HCT116 (cell line): ENCODE measurements around the gene SNCA. TPM values are rescaled to one million over a fixed set of nuclear protein-coding genes. Genes with fewer than 3 reads are reported as not detected.

Experiments
- ATAC-seq: fragments of 200-7000 bp; cut with Tn5 transposase; 2 replicates; pipeline ENCODE4 v1.9.1; 2020; ENCODE audit warnings: mild to moderate bottlenecking, moderate library complexity
- BruUV-seq: library from RNA; stranded (reverse); fragments of 400-500 nt; replicated peaks from 2 replicates; lab custom pipeline; 2021; lab: Mats Ljungman, UMichigan
- CTCF ChIA-PET: fragments of 300-600 bp; sonication (Branson Sonifier 250); formaldehyde crosslinking; loops from one replicate; lab custom pipeline; 2021; ENCODE audit warnings: antibody characterized with exemption; lab: Charles Lee
- POLR2A ChIA-PET: fragments of 300-600, 350-600 bp; sonication (Branson Sonifier 250); formaldehyde crosslinking; loops from one replicate; lab custom pipeline; 2021; ENCODE audit warnings: antibody characterized with exemption; lab: Charles Lee
- RAD21 ChIA-PET, 2 experiments: fragments of 300-600 bp; sonication (Branson Sonifier 250); formaldehyde crosslinking; loops; one replicate each; lab custom pipeline; 2023; ENCODE audit warnings: low total read pairs in 2 of 2; ENCODE audit not compliant: uncharacterized antibody in 2 of 2, unreplicated experiment in 2 of 2, low non-redundant PET in 1 of 2; lab: Charles Lee
- DNase-seq: peaks from one replicate; pipeline ENCODE4 v3.0.0-alpha.2; 2010; ENCODE audit warnings: low read depth, low spot score
- H2AFZ ChIP-seq: fragments of 200-600 bp; shearing (Covaris generic), sonication (generic); 2 replicates; pipeline ENCODE4 v1.6.1; 2017; ENCODE audit warnings: low read depth, mixed run types, mixed read lengths, antibody characterized with exemption, low read length; ENCODE audit not compliant: poor library complexity, severe bottlenecking
- H3K27ac ChIP-seq: 2 replicates; pipeline ENCODE4 v1.5.1; 2012; ENCODE audit warnings: low read depth, low read length
- H3K27me3 ChIP-seq: fragments of 200-600 bp; sonication (generic); 2 replicates; pipeline ENCODE4 v1.6.1; 2016; ENCODE audit warnings: mixed run types, low read length, mixed read lengths; ENCODE audit not compliant: insufficient read depth
- H3K36me3 ChIP-seq, 2 experiments: fragments of 200-500 bp in 1 of 2; fragments of 200-600 bp in 1 of 2; sonication (Bioruptor generic) in 1 of 2; sonication (generic) in 1 of 2; 2 replicates each; pipeline versions ENCODE4 v1.5.1 to v1.6.1; 2014 to 2016; ENCODE audit warnings: low read length in 2 of 2, inconsistent platforms in 1 of 2, mixed read lengths in 1 of 2, mixed run types in 1 of 2; ENCODE audit not compliant: insufficient read depth in 2 of 2, control insufficient read depth in 1 of 2
- H3K4me1 ChIP-seq, 2 experiments: fragments of 200-600 bp in 1 of 2; sonication (generic) in 1 of 2; 2 replicates each; pipeline versions ENCODE4 v1.5.1 to v1.6.1; 2012 to 2017; ENCODE audit warnings: low read length in 2 of 2, inconsistent platforms in 1 of 2, mild to moderate bottlenecking in 1 of 2, mixed read lengths in 1 of 2, mixed run types in 1 of 2, moderate library complexity in 1 of 2; ENCODE audit not compliant: insufficient read depth in 2 of 2, control insufficient read depth in 1 of 2
- H3K4me2 ChIP-seq: fragments of 200-600 bp; sonication (generic); 2 replicates; pipeline ENCODE4 v1.6.1; 2017; ENCODE audit warnings: mixed run types, low read length, mixed read lengths
- H3K4me3 ChIP-seq, 2 experiments: fragments of 200-600 bp in 1 of 2; sonication (generic) in 1 of 2; replicated peaks in 1 of 2; 2 replicates each; pipeline ENCODE4 v1.5.1; 2011 to 2016; ENCODE audit warnings: low read length in 2 of 2, control low read depth in 1 of 2, low read depth in 1 of 2, mild to moderate bottlenecking in 1 of 2, mixed read lengths in 1 of 2, mixed run types in 1 of 2
- H3K79me2 ChIP-seq: fragments of 200-600 bp; sonication (generic); 2 replicates; pipeline ENCODE4 v1.6.1; 2017; ENCODE audit warnings: mild to moderate bottlenecking, mixed run types, low read length, moderate library complexity, mixed read lengths; ENCODE audit not compliant: insufficient read depth
- H3K9ac ChIP-seq: fragments of 200-600 bp; sonication (generic); 2 replicates; pipeline ENCODE4 v1.6.1; 2016; ENCODE audit warnings: low read length, mixed read lengths
- H3K9me2 ChIP-seq: fragments of 200-600 bp; sonication (generic), shearing (Covaris generic); 2 replicates; pipeline ENCODE4 v1.6.1; 2017; ENCODE audit warnings: mixed run types, mild to moderate bottlenecking, moderate library complexity; ENCODE audit not compliant: insufficient read depth
- H3K9me3 ChIP-seq, 2 experiments: fragments of 200-500 bp in 1 of 2; fragments of 200-600 bp in 1 of 2; sonication (Bioruptor generic) in 1 of 2; sonication (generic) in 1 of 2; 2 replicates each; pipeline ENCODE4 v1.6.1; 2014 to 2017; ENCODE audit warnings: low read length in 2 of 2, mixed read lengths in 2 of 2, inconsistent platforms in 1 of 2, low read depth in 1 of 2, mild to moderate bottlenecking in 1 of 2, mixed run types in 1 of 2, moderate library complexity in 1 of 2; ENCODE audit not compliant: control insufficient read depth in 1 of 2, insufficient read depth in 1 of 2
- H4K20me1 ChIP-seq: fragments of 200-600 bp; sonication (generic), shearing (Covaris generic); 2 replicates; pipeline ENCODE4 v1.6.1; 2017; ENCODE audit warnings: mixed run types, mild to moderate bottlenecking, moderate library complexity; ENCODE audit not compliant: insufficient read depth
- CBX3 ChIP-seq: IDR thresholded peaks from 2 replicates; pipeline ENCODE4 v1.6.1; 2012; ENCODE audit warnings: low read depth
- CEBPB ChIP-seq: IDR thresholded peaks from 2 replicates; pipeline ENCODE4 v1.6.1; 2012; ENCODE audit warnings: low read depth
- EGR1 ChIP-seq: IDR thresholded peaks from 2 replicates; pipeline ENCODE4 v1.6.1; 2012; ENCODE audit warnings: low read depth
- ELF1 ChIP-seq: IDR thresholded peaks from 2 replicates; pipeline ENCODE4 v1.6.1; 2012; ENCODE audit warnings: low read depth, borderline replicate concordance
- EZH2 ChIP-seq: fragments of 200-600 bp; sonication (generic); IDR thresholded peaks from 2 replicates; pipeline ENCODE4 v1.6.1; 2017; ENCODE audit warnings: antibody characterized with exemption, mixed run types
- EZH2phosphoT487 ChIP-seq: fragments of 200-600 bp; IDR thresholded peaks from 2 replicates; pipeline ENCODE4 v1.6.1; 2018; ENCODE audit warnings: antibody characterized with exemption, borderline replicate concordance
- JUND ChIP-seq: IDR thresholded peaks from 2 replicates; pipeline ENCODE4 v1.6.1; 2012
- POLR2A ChIP-seq: IDR thresholded peaks from 2 replicates; pipeline ENCODE4 v1.7.0; 2011; ENCODE audit warnings: borderline replicate concordance; ENCODE audit not compliant: insufficient read depth, insufficient read length; ENCODE audit errors: extremely low read depth
- POLR2AphosphoS5 ChIP-seq: IDR thresholded peaks from 2 replicates; pipeline ENCODE4 v1.6.1; 2011; ENCODE audit warnings: mild to moderate bottlenecking, low read depth, low read length, moderate library complexity
- RAD21 ChIP-seq: IDR thresholded peaks from 2 replicates; pipeline ENCODE4 v1.6.1; 2012; ENCODE audit warnings: low read depth, mild to moderate bottlenecking
- SIN3A ChIP-seq: IDR thresholded peaks from 2 replicates; pipeline ENCODE4 v1.6.1; 2012; ENCODE audit warnings: low read depth
- SP1 ChIP-seq: IDR thresholded peaks from 2 replicates; pipeline ENCODE4 v1.6.1; 2012; ENCODE audit warnings: low read depth
- SRF ChIP-seq: IDR thresholded peaks from 2 replicates; pipeline ENCODE4 v1.6.1; 2012; ENCODE audit warnings: low read depth
- TCF7L2 ChIP-seq: IDR thresholded peaks from 2 replicates; pipeline ENCODE4 v1.7.0; 2011; ENCODE audit warnings: borderline replicate concordance, inconsistent platforms; ENCODE audit not compliant: insufficient read depth, insufficient read length; ENCODE audit errors: extremely low read depth
- YY1 ChIP-seq: IDR thresholded peaks from 2 replicates; pipeline ENCODE4 v1.6.1; 2011; ENCODE audit warnings: low read length, low read depth, moderate library complexity, mild to moderate bottlenecking; ENCODE audit not compliant: insufficient replicate concordance; ENCODE audit errors: extremely low read depth
- ZFX ChIP-seq: fragments of 450-650 bp; IDR thresholded peaks from 2 replicates; pipeline ENCODE4 v1.6.1; 2017
- ZNF274 ChIP-seq: fragments of 200-500 bp; sonication (Bioruptor generic); IDR thresholded peaks from 2 replicates; pipeline ENCODE4 v1.6.1; 2014; ENCODE audit warnings: mild to moderate bottlenecking, low read depth, low read length, inconsistent platforms
- intact Hi-C: fragments of 100-400 bp; cut with micrococcal nuclease; formaldehyde crosslinking; loops from 2 replicates; pipeline ENCODE4 v1.10.0; 2022
- total RNA-seq: library from RNA; stranded (reverse); gene quantifications from one replicate; pipeline ENCODE4 v1.2.1, GENCODE V29; 2021; ENCODE audit not compliant: unreplicated experiment
- TF ChIP-seq, protein P1 (sequence below): IDR thresholded peaks from 2 replicates; pipeline ENCODE4 v1.6.1; 2012
- TF ChIP-seq, protein P2 (sequence below): IDR thresholded peaks from 2 replicates; pipeline ENCODE4 v1.6.1; 2011; ENCODE audit warnings: mild to moderate bottlenecking, low read length, moderate library complexity; ENCODE audit not compliant: insufficient replicate concordance; ENCODE audit errors: extremely low read depth
- TF ChIP-seq, protein P3 (sequence below): IDR thresholded peaks from 2 replicates; pipeline ENCODE4 v1.6.1; 2012; ENCODE audit warnings: low read depth

SNCA gene
- total RNA-seq, 1 experiment from 2014 or later, result 1.0 TPM

DNA sequence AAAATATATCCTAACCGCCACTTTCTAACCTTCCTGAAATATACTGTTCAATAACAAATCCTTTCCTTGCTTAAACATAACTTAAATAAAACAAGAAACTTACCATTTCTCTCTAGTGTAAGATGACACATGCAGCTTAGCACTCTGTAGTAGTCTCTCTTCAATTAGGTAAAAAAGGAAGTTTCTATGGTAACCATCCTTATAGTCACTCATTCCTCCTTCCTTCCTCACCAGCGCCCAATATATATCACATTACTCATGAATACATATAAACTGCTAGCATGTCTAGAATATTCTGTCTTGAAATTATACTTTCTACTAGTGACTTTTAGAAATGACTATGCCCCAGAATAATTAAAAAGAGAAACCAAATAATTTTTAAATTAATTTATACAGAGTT is 112.2 kb downstream of the SNCA start:
- ATAC-seq (no peak), DNase-seq (no peak)
- no peaks in the 10 kb centered on the region for H4K20me1 ChIP-seq
- no peak overlapping the region for H3K4me2 ChIP-seq
- no peaks in the 10 kb centered on the region for H3K79me2 ChIP-seq
- no peak overlapping the region for H3K9ac ChIP-seq
- intact Hi-C loops, result no loop called here
- no peaks in the 10 kb centered on the region for H3K9me3 ChIP-seq
- no peak overlapping the region for H3K4me3 ChIP-seq
- POLR2A ChIA-PET, result no interaction called here
- no peaks in the 10 kb centered on the region for H3K27me3 ChIP-seq
- no TSS peak for BruUV-seq
- no peak overlapping the region for H2AFZ ChIP-seq
- TF ChIP-seq TCF7L2 (no peak), YY1 (no peak), RAD21 (no peak), ELF1 (no peak), SIN3A (no peak), EGR1 (no peak), SP1 (no peak), POLR2A (no peak), ZFX (no peak), ZNF274 (no peak), CBX3 (no peak), SRF (no peak), JUND (no peak), CEBPB (no peak), EZH2phosphoT487 (no peak), POLR2AphosphoS5 (no peak), EZH2 (no peak)
- TF ChIP-seq, protein P1, sequence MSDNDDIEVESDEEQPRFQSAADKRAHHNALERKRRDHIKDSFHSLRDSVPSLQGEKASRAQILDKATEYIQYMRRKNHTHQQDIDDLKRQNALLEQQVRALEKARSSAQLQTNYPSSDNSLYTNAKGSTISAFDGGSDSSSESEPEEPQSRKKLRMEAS, result no peak
- TF ChIP-seq, protein P2, sequence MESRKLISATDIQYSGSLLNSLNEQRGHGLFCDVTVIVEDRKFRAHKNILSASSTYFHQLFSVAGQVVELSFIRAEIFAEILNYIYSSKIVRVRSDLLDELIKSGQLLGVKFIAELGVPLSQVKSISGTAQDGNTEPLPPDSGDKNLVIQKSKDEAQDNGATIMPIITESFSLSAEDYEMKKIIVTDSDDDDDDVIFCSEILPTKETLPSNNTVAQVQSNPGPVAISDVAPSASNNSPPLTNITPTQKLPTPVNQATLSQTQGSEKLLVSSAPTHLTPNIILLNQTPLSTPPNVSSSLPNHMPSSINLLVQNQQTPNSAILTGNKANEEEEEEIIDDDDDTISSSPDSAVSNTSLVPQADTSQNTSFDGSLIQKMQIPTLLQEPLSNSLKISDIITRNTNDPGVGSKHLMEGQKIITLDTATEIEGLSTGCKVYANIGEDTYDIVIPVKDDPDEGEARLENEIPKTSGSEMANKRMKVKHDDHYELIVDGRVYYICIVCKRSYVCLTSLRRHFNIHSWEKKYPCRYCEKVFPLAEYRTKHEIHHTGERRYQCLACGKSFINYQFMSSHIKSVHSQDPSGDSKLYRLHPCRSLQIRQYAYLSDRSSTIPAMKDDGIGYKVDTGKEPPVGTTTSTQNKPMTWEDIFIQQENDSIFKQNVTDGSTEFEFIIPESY, result no peak
- TF ChIP-seq, protein P3, sequence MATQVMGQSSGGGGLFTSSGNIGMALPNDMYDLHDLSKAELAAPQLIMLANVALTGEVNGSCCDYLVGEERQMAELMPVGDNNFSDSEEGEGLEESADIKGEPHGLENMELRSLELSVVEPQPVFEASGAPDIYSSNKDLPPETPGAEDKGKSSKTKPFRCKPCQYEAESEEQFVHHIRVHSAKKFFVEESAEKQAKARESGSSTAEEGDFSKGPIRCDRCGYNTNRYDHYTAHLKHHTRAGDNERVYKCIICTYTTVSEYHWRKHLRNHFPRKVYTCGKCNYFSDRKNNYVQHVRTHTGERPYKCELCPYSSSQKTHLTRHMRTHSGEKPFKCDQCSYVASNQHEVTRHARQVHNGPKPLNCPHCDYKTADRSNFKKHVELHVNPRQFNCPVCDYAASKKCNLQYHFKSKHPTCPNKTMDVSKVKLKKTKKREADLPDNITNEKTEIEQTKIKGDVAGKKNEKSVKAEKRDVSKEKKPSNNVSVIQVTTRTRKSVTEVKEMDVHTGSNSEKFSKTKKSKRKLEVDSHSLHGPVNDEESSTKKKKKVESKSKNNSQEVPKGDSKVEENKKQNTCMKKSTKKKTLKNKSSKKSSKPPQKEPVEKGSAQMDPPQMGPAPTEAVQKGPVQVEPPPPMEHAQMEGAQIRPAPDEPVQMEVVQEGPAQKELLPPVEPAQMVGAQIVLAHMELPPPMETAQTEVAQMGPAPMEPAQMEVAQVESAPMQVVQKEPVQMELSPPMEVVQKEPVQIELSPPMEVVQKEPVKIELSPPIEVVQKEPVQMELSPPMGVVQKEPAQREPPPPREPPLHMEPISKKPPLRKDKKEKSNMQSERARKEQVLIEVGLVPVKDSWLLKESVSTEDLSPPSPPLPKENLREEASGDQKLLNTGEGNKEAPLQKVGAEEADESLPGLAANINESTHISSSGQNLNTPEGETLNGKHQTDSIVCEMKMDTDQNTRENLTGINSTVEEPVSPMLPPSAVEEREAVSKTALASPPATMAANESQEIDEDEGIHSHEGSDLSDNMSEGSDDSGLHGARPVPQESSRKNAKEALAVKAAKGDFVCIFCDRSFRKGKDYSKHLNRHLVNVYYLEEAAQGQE, result no peak
- RAD21 ChIA-PET, result no interaction called here
- CTCF ChIA-PET, result no interaction called here
- H3K4me1 ChIP-seq, result no peaks in the 10 kb centered on the region
- H3K9me2 ChIP-seq, result no peaks in the 10 kb centered on the region
- no peak overlapping the region for H3K27ac ChIP-seq
- H3K36me3 ChIP-seq, result no peaks in the 10 kb centered on the region
